Inflammatory macrophage treated with lipopolysaccharide for 1 hour (primary cell): ENCODE data around the gene CBX5.
A peak's percentile ranks its signal among the peaks of the same experiment; 100 is the strongest.

ENCODE experiments used
- DNase-seq, 2 donors: peaks; one replicate each; pipeline ENCODE4 v3.0.0-alpha.2; 2020 to 2022

Gene CBX5

DNA sequence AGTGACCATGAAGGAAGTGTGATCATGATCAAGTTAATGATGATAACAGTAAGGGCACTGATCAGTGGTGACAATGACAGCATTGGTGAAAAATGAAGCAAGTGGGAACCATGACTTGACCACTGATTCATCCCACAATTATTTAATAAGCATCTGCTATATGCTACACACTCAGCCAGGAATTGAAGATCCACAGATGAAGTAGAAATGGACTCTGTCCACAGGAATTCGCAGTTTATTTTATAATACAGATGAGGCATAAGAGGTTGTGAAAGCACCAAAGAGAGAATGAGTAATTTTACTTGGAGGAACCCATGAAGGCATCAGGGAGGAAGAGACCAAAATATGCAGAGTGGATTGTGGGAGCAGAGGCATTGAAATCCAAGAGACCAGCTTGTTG lies 57.3 kb downstream of the CBX5 start:
- no peak for DNase-seq

DNA sequence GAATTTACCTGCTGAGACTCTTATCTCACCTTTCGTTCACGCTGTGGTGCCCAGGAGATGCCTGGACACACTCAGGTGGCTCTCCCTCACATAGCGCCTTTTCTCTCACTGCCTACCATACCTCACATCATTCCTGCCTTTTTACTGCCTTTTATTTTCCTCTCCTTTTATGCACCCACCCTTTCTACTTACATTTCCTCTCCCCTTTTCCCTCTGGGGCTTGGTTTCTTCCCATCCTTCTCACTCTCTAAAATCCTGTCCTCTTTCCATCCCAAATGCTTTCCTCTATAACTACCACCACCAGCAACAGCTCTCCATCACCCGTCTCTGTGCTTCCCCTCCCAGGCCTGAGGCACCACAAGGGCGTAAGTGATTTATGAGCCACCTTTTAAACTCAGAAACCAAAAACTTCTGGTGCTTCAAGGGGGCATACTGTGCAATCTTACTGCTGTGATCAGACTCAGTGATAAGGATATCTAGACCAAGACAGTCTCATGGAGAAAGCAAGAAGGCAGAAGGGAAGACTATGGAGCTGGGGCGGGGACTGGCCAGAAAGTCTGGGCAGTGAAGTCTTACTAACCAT lies 58.4 kb downstream of the CBX5 start:
- DNase-seq: no peak

DNA sequence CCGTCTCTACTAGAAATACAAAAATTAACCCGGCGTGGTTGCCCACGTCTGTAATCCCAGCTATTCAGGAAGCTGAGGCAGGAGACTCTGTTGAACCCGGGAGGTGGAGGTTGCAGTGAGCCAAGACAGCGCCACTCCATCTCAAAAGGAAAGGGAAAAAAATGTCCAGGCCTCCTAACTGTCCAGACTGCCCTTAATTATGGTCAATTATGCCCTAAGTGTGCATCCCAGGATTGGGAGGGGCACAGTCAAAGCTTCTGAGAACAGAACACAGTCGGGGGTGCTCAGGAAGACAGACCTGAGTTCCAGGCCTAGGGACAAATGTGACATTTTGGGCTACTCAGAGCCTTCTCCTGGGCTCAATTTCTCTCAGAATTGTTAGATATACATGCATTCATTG lies 59.4 kb downstream of the CBX5 start:
- DNase-seq: no peak

DNA sequence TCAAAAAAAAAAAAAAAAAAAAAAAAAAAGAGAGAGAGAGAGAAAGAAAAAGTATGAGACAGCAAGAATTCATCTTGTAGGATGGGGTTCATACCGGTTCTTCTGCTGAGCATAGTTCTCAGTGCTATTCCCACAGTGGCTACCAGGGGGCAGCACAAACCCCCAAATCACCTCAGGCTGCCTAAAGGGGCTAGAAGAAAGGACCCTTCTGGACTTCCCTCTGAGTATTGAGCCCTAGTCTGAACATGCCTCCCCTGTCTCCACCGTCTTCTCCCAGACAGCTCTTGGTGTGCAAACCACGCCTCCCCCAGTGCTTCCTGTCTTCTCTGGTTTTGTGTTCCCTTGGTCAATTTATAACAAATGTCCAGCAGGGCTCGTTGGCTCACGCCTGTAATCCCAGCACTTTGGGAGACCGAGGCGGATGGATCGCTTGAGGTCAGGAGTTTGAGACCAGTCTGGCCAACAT lies 59.8 kb downstream of the CBX5 start:
- peak in 1 of 2 donors; percentile 70 for DNase-seq

DNA sequence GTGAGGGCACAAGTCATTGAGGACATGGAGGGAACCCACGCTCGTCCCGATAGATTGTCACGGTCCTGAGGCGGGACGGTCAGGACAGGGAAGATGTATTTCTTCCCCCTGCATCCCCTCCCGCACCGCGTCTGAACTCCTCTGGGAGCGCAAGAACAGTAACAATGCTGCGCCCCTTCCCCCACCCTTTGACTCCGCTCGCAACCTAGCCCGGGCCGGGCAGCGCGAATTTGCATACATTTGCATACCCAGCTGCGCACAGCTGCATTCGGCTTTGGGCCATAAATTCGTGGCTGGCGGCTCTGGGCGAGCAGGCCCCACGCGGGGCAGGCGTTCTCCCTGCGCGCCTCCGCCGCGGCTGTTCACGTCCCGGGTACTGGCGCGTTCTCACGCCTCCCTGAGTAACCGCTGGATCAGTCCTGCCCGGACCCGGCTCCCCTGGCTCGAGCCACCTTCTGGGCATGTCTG lies 62.1 kb downstream of the CBX5 start:
- no peak for DNase-seq

DNA sequence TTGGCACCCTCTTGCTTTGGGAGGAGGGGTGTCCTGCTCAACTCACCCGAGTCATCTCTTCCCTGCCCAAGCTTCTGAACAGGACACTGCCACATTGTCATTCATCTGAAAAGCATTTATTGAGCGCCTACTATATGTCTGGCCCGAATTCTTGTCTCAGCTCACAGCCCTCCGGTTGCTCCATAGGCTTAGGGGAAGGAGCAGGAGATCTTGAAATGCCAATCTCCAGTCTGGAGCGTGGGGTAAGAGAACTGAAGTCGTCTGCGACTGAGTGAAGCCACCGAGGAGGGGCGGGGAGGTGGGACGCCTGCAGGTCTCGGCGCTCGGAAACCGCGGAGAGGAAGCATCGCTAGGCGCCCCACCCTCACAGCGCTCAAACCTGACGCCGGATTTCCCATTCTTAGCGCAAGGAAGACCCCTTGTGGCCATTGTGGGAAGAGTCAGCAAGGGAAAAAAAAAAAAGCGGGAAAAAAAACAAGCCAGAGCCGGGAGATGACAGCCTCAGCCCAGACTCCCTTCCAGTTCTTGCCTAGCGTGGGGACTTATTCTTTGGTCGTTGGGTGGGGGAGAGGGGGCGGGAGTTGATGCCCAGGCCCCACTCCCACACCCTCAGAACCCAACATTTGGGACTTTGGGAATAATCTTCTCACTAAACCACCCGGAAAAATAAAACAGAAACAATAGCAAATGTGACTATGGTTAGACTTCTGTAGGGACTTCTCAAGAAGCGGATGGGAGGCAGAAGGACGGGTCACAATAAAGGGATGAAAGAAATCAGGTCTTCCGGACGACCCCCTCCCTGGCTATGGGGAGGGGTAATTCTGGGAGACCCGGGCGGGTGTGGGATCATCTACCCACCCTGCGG lies 62.9 kb downstream of the CBX5 start:
- DNase-seq: peak; percentile 61 to 75

DNA sequence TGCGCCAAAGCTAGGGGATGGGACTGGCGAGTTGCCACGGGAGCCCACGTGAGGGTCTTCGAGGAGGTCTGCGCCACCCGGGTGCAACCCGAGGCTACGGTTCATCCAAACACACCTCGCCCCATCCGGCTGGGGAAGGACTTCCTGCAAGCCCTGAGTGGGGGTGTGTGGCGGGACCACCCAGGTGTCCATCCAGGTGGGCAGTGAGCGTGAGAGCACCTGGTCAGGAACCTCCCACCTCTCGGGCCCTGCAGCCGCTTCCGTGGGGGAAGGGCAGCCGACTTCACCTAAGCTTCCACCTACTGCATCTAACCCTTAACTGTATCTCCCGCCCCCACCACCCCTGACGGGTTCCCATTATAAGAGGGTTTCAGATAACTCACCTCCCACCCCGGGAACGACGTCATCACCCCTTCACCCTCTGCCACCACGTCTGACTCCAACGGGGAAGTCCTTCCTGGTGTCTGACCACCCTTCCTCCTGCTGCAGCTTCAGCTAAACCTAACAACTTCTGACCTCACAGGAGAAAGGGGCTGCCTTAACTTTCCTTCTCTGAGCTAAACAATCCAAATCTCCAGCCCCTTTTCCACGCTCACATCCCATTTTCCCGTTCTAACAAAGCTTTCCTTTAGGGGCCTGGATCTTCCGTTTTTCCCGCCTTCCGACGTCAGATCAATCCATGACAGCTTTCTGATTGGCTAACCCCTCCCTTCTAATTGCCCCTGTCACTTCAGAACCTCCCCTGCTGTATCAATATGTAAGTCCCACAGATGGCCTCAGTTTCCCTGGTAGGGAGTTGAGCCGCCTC lies 63.7 kb downstream of the CBX5 start:
- peak; percentile 44 to 51 for DNase-seq

DNA sequence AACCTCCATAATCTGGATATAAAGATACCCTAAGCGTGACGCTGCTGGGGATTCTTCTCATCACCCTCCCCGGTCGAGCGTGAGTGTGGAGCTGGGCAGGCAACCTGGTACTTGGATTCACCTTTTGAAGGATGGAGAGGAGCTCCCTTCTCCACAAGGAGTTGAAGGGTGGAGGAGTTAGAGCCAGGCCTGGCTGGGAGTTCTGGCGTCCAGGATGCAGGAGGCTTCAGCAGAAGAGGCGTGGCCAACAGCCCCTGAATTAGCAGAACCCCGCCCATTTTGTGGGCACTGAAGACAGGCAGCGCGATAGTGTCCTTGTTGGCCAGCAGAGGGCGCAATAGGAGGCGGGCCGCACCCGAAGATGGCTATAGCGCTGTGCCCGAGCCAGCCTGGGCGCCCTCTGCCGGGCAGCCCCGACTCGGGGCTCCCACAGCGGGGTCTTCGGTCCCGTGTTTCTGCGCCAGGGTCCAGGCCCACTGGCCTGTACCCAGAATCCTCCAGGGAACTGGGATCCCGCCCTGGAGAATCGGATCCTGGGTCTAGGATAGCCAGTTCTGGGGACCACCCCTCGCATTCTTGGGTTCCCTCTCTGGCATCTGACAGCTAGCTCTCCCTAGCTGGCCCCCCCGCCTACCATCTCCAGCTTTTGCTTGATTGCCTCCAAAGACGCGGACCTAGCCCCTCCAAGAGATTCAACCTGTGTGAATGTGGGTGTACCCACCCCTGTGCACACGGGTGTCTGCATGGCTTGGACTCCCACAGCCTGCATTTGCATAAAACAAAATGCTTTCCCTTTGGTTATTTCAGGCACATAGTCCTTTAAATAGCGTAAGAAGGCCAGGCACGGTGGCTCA lies 65.1 kb downstream of the CBX5 start:
- peak; percentile 84 to 93 for DNase-seq

DNA sequence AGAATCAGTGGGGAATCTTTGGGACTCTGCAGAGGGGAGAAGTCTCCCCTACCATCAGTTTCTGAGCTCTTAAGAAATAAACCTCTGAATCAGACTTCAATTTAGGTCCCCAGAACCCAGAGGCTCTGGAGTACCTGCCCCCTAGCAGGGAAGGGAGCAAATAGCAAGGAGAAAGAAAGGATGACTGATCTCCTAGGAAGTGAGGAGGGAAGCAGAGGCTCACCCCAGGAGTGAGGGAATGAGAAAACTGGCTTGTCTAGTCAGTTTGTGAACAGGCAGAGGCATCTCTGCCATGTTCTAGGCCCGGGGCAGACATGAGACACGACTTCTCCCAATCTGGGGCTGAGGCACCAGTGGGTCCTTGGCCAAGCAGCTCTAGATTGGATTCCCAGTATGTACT lies 66.8 kb downstream of the CBX5 start:
- DNase-seq: no peak

DNA sequence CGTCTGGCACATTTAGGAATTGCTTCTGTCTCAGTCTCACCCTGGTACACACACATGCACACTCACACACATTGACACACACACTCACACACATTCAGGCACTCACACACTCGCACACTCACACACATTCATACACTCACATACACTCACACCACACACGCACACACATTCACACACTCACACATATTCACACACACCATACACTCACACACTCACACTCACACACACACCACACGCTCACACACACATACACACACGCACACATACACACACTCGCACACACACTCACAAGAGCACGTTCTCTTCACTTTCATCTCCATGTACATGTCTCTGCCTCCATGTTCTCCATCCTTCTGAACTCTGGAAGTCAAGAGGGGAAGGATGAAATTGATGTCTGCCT lies 68.0 kb downstream of the CBX5 start:
- DNase-seq: no peak

DNA sequence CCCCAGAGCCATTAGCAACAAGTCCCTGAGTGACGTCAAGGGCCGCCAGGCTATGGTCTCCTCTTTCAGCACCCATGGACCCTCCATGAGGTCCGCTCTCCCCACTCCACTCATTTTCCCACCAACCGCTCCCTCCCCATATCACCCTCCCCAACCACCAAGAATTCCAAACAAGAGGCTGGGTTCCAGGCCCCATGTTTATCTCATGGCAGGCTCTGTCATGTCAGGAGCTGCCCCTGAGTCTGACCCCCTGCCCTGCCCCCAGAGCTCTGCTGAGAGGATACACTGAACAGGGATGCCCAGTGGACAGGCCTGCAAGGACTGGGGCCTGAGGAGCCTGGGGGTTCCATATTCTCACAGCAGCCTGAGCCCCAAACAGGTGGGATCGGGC lies 69.5 kb downstream of the CBX5 start:
- no peak for DNase-seq

DNA sequence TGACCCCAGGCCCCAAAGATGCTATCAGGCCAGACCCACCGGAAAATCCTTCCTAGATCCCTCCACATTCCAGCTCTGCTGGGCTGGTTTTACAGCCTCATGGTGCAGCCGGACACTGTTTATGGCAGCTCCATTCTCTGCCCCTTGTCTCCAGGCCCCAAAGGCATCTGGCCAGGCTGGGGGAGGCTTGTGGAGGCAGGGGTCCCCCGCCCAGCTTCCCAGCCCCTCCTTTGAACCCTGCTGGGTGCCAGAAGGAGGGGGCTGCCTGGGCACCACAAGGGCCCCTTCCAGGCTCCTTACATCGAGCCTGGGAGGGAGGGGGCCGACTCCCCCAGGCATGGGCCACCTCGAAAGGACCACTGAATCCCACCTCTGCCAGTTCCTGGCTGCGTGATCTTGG lies 71.3 kb downstream of the CBX5 start:
- no peak for DNase-seq

DNA sequence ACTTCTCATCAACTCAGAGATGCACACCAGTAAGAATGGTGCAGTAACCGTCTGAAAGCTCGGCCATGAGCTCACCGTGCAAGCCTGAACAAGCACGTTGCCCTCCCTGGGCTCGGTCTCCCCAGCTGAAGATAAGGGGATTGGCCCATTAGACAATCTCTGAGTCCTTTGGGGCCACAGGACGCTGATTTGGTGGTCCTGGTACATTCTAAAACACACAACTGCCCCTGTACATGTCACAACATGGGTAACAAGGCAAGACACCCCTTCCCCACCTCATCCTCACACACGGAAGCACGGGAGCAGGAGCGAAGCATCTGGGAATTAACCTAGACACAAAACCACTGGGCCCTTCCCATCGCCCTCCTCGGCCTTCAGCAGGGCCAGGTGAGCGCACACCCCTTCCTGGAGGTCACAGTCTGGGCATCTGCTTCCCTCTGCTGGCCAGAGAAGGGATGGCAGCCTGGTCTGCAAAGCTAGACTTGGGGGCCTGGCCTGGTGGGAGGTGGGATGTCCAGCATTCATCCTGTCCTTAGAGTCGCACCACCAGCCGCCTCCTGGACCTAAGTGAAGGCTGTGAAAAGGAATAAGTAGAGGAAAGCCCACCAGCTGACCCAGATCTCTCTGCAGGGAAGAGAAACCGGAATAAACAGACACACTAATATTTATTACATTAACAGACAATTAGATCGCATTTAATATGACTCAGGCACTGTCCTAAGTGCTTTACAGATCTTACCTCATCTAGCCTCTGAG lies 72.2 kb downstream of the CBX5 start:
- DNase-seq: peak; percentile 21 to 80

DNA sequence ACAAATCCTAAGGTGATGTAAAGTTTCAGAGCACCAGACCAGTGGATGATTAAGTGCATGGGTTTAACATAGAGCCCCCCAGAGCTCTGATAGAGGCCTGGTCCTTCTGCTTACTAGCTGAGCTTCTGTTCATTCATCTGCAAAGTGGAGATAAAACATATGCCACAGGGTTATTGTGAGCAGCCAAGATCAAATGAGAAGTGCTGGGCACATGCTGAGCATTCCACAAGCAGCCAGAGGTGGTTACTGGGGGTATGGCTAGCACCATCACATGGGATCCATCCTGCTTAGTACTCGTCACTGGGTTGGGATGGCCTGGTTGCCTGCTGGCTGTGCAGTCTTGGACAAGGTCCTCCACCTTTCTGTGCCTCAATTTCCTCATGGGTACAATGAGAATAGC lies 73.1 kb downstream of the CBX5 start:
- DNase-seq: no peak

DNA sequence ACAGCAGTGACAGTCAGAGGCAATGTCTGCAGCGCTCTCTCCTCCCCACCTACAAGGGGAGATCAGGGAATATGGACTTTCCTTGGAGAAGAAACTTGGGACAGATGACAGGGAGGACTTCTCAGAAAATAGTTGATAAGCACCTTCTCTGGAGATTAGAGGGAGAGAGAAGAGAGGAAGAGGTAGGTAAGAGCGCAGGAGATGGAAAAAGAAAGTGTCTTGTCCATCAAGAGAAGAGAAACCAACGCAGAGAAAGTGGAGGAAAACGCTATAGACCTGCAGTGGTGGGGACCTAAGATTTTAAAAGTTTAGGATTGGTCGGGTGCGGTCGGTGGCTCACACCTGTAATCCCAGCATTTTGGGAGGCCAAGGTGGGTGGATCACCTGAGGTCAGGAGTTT lies 75.6 kb downstream of the CBX5 start:
- no peak for DNase-seq

DNA sequence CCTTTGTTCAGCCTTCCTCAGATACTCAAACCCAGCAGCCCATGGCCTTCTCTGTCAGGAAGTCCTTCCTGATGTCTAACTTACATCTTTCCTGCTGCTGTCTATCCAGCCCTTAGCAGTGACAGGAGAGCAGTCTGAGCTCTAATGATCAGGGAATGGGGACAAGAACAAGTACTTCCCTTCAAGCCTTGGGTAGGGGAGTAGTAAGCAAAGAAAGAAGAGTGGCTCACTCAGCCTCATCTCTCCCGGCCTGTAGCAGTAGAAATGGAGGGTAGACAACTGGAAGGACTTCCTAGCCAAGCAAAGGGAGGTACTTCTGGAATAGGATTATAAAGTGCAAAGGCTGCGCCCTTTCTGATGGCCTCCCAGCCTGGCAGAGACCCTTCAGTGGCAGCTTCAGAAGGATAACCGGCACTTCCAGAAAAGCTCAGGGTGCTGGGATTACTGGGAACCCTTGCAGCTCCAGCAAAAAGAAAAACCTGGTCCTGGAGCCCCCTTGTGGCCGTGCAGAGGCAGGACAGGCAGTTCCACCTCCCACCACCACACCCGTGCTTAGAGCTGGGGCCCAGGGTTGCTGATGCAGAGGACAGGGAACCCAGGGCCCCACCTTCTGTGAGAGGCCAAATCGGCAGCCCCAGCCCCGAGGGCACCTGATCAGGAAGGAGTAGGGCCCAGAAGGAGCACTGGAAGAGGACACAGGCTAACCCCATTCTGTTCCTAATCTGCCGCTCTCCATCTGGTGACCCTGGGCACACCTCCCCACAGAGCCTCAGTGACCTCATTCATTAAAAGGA lies 78.7 kb downstream of the CBX5 start:
- peak; percentile 44 to 75 for DNase-seq

DNA sequence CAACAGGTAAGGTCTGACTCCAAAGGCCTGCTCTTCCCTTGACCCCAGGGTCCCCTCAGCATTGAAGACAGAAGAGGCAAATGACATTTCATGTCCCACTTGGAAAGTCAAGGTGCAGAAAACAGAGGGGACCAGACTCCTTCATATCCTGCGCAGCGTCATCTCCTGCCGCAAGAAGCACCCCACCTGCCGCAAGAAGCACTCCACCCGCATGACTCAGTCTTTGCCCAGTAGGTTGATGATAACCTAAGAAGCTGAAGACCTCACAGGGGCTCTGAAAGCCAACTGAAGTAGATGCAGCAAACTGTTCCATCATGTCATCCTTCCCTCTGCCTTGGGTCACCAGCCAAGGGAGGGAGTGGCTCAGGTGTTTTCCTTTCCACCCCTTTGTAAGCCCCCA lies 79.5 kb downstream of the CBX5 start:
- no peak for DNase-seq

DNA sequence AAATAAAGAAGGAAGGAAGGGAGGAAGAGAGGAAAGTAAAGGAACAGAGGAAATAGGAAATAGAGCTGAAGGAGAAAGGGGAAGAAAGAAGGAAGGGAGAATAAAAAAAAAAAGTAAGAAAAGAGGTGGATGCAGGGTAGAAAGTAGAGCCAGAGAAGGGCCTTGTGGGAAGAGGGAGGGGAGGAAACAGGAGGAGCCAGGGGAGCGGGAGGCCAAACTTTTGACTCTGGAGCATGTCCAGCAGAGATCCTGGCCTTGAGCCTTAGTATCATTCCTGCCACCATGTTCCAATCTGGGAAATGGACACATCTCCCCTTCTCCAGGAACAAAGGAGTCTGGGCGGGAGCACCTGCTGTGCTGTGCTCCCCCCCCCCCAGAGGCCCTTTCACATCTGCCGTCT lies 80.0 kb downstream of the CBX5 start:
- no peak for DNase-seq

DNA sequence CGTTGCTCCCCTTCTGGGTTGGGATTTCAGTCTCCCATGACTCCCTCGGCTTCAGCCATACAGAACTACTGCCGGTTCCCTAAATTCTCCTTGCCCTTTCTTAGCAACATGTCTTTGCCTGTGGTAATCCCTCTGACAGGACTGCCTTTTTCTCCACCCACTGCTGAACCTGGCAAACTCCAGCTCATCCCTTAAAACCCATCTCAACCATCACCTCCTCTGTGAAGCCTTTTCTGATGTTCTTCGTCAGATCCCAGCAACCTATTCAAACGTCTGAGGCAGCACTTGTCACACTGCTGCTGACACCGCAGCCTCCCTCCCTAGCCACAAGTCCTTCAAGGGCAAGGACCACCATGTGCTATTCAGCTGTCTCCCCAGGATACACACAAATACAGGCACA lies 80.9 kb downstream of the CBX5 start:
- no peak for DNase-seq

DNA sequence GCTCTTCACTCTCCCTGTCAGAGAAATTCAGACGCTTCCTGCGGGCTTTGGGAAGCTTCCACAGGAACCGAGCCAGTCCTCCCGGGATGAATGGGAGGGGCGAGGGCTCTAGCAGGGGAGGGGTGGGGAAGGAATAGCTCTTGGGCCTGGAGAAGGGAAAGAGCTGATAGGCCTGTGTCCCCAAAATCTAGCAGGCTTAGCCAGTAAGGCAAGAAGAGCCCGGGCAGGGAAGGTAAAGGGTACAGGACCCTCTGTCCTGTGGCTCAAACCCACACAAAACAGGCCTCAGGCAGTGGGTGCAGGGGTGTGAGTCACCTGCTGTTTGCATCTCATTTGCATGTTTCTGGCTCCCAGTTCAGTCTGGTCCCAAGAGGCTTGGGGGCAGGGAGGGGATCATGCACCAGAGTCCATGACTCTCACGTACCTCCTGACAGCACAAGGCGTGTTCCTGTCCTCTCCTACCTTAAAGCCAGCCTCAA lies 82.5 kb downstream of the CBX5 start:
- DNase-seq: peak in 1 of 2 donors; percentile 3

DNA sequence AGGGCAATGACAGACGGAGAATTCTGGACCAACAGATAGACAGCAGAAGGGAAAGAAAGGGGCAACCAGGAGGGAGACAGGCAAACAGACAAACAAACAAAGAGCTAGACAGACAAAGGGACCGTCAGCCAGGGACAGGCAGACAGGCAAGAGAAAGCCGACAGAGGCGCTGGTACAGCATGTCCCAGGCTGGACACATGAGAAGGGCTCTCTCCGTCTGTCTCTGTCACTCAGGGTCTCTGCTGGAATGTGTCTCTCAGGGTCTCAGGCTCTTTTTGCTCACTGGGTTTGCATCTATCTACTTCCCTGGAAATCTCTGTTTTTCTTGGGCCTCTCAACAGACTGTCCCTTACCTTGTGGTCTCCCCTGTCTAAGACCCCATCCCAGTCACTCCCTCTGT lies 82.9 kb downstream of the CBX5 start:
- no peak for DNase-seq
